Neural cell (in vitro differentiated cells): ENCODE measurements around the gene HDLBP.
A peak's percentile ranks its signal among the peaks of the same experiment; 100 is the strongest.

ENCODE experiments used
- EP300 ChIP-seq: fragments of 450-650 bp; conservative IDR thresholded peaks from 2 replicates; pipeline ENCODE4 v1.6.1; 2014; ENCODE audit warnings: antibody characterized with exemption, mild to moderate bottlenecking, moderate library complexity; ENCODE audit not compliant: poor library complexity, severe bottlenecking
- EZH2 ChIP-seq: fragments of 200-600, 300-800 bp; shearing (Covaris generic), sonication (generic); IDR thresholded peaks from 2 replicates; pipeline ENCODE4 v1.6.1; 2014; ENCODE audit warnings: antibody characterized with exemption, low read length, borderline replicate concordance, mild to moderate bottlenecking; ENCODE audit not compliant: insufficient read depth, poor library complexity, severe bottlenecking
- MXI1 ChIP-seq: fragments of 450-650 bp; conservative IDR thresholded peaks from 2 replicates; pipeline ENCODE4 v1.6.1; 2014; ENCODE audit warnings: antibody characterized with exemption, mild to moderate bottlenecking; ENCODE audit not compliant: poor library complexity, severe bottlenecking
- POLR2AphosphoS5 ChIP-seq: IDR thresholded peaks from 2 replicates; pipeline ENCODE4 v1.6.1; 2012
- RAD21 ChIP-seq: fragments of 450-650 bp; conservative IDR thresholded peaks from 2 replicates; pipeline ENCODE4 v1.6.1; 2014; ENCODE audit warnings: antibody characterized with exemption, mild to moderate bottlenecking, moderate library complexity
- SMC3 ChIP-seq: fragments of 450-650 bp; conservative IDR thresholded peaks from 2 replicates; pipeline ENCODE4 v1.6.1; 2014; ENCODE audit warnings: antibody characterized with exemption, mild to moderate bottlenecking, moderate library complexity; ENCODE audit not compliant: poor library complexity
- TAF1 ChIP-seq: IDR thresholded peaks from 2 replicates; pipeline ENCODE4 v1.6.1; 2012; ENCODE audit warnings: low read depth
- TF ChIP-seq, protein P1 (sequence below): IDR thresholded peaks from 2 replicates; pipeline ENCODE4 v1.6.1; 2012; ENCODE audit warnings: borderline replicate concordance
- TF ChIP-seq, protein P2 (sequence below): fragments of 450-650 bp; IDR thresholded peaks from 2 replicates; pipeline ENCODE4 v1.5.1; 2014; ENCODE audit warnings: antibody characterized with exemption, mild to moderate bottlenecking, moderate library complexity; ENCODE audit not compliant: poor library complexity, severe bottlenecking

DNA sequence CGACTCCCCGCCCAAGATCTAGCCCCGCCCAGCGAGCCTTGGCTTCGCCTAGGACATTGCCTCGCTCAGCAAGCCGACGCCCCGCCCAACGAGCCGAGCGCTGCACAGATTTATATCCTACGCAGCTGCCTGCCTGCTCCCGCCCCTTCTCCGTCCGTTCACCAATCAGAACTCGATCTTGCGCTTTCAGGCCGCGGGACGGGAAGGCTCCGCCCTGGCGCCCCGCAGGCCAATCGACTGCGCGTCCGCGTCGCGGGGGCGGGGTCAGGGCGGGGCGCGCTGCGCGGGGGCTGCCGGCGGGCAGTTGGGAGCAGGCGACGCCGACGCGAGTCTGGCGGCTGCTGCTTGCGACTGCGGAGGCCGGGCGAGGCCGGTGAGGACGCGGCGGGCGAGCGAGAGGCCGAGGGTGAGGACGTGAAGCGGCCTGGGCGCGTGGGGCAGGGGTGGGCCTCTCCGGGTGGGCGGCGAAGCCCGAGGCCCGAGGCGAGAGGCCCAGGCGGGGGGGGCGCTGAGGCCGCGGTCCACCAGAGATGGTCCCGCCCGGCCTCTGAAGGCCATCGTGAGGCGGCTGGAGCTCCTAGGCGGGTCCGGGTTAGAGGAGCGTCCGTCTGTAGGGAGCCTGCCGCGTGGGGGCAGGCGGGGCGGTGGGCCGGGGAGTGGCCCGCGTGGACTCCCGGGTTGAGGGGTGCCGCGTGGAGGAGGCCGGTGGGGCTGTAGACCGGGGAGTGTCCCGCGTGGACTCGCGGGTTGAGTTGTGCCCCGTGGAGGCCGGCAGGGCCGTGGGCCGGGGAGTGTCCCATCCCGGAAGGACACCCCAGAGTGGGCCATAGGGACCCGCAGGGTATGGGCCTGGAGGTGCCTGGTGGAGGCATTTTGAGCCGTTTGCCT, 40.8 kb upstream of the HDLBP start, which contains the start of gene FARP2:
- TF ChIP-seq TAF1 (peak; percentile 61), EZH2 (no peak), RAD21 (peak; percentile 20), EP300 (peak; percentile 20), SMC3 (no peak), MXI1 (peak; percentile 69), POLR2AphosphoS5 (peak; percentile 80)
- TF ChIP-seq, protein P1, sequence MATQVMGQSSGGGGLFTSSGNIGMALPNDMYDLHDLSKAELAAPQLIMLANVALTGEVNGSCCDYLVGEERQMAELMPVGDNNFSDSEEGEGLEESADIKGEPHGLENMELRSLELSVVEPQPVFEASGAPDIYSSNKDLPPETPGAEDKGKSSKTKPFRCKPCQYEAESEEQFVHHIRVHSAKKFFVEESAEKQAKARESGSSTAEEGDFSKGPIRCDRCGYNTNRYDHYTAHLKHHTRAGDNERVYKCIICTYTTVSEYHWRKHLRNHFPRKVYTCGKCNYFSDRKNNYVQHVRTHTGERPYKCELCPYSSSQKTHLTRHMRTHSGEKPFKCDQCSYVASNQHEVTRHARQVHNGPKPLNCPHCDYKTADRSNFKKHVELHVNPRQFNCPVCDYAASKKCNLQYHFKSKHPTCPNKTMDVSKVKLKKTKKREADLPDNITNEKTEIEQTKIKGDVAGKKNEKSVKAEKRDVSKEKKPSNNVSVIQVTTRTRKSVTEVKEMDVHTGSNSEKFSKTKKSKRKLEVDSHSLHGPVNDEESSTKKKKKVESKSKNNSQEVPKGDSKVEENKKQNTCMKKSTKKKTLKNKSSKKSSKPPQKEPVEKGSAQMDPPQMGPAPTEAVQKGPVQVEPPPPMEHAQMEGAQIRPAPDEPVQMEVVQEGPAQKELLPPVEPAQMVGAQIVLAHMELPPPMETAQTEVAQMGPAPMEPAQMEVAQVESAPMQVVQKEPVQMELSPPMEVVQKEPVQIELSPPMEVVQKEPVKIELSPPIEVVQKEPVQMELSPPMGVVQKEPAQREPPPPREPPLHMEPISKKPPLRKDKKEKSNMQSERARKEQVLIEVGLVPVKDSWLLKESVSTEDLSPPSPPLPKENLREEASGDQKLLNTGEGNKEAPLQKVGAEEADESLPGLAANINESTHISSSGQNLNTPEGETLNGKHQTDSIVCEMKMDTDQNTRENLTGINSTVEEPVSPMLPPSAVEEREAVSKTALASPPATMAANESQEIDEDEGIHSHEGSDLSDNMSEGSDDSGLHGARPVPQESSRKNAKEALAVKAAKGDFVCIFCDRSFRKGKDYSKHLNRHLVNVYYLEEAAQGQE, result peak; percentile 60
- TF ChIP-seq, protein P2, sequence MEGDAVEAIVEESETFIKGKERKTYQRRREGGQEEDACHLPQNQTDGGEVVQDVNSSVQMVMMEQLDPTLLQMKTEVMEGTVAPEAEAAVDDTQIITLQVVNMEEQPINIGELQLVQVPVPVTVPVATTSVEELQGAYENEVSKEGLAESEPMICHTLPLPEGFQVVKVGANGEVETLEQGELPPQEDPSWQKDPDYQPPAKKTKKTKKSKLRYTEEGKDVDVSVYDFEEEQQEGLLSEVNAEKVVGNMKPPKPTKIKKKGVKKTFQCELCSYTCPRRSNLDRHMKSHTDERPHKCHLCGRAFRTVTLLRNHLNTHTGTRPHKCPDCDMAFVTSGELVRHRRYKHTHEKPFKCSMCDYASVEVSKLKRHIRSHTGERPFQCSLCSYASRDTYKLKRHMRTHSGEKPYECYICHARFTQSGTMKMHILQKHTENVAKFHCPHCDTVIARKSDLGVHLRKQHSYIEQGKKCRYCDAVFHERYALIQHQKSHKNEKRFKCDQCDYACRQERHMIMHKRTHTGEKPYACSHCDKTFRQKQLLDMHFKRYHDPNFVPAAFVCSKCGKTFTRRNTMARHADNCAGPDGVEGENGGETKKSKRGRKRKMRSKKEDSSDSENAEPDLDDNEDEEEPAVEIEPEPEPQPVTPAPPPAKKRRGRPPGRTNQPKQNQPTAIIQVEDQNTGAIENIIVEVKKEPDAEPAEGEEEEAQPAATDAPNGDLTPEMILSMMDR, result no peak
